Tibial artery (tissue), 4 donors: Measurements from ENCODE around the gene FAM200C.

Experiments used
- DNase-seq, 2 donors: peaks; one replicate each; pipeline ENCODE4 v3.0.0-alpha.2; 2019
- H3K27ac ChIP-seq, 2 donors: fragments of 200-600 bp; sonication (generic) in 1 of 2; 1 replicate in 1 of 2; 2 replicates in 1 of 2; pipeline ENCODE4 v1.5.1; 2018 to 2019; ENCODE audit warnings: mild to moderate bottlenecking in 1 of 2
- H3K27me3 ChIP-seq, 2 donors: fragments of 200-600 bp; sonication (generic) in 1 of 2; one replicate each; pipeline versions ENCODE4 v1.5.1 to v1.6.0; 2016 to 2019
- H3K36me3 ChIP-seq, 3 donors: fragments of 200-600 bp; sonication (generic) in 2 of 3; one replicate each; pipeline ENCODE4 v1.5.1; 2016 to 2019; ENCODE audit warnings: mild to moderate bottlenecking in 2 of 3
- H3K4me1 ChIP-seq, 4 donors: fragments of 200-600 bp; sonication (generic) in 2 of 4; 1 replicate in 3 of 4; 2 replicates in 1 of 4; pipeline ENCODE4 v1.5.1; 2016 to 2019
- H3K4me3 ChIP-seq, 2 donors: fragments of 200-600 bp; sonication (generic) in 1 of 2; 1 replicate in 1 of 2; 2 replicates in 1 of 2; pipeline ENCODE4 v1.5.1; 2018 to 2019; ENCODE audit warnings: mild to moderate bottlenecking in 2 of 2
- H3K9me3 ChIP-seq, 3 donors: fragments of 200-600 bp; sonication (generic) in 1 of 3; one replicate each; pipeline ENCODE4 v1.5.1; 2016 to 2019
- intact Hi-C: fragments of 100-400 bp; cut with DNase I; formaldehyde crosslinking; loops from one replicate; pipeline ENCODE4 v1.15.0; 2023; ENCODE audit warnings: low total_unique reads
- TF ChIP-seq, protein P1 (sequence below), 2 experiments: fragments of 200-600 bp in 1 of 2; fragments of 450-650 bp in 1 of 2; IDR thresholded peaks; one replicate each; pipeline ENCODE4 v1.5.1; 2017 to 2019; ENCODE audit warnings: antibody characterized with exemption in 2 of 2, mild to moderate bottlenecking in 1 of 2, moderate library complexity in 1 of 2

FAM200C gene

DNA sequence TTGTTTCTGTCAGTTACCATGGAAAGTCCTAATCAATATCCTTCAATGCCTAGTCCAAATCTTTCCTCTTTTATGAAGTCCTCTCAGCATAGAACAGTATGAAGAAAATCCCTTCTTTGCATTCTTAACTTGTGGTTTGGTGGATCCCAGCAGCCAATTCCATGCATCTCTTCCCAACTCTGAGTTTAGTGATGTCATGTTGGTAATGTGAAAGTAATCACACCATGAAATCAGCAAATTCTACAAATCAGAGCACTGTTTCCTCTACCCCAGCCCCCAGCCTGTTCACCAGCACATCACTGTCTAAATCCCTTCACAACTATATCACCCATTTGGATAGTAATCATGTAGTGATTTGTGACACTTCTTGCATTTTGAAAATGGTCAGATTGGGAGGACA is 24.7 kb downstream of the FAM200C start:
- TF ChIP-seq, protein P1, sequence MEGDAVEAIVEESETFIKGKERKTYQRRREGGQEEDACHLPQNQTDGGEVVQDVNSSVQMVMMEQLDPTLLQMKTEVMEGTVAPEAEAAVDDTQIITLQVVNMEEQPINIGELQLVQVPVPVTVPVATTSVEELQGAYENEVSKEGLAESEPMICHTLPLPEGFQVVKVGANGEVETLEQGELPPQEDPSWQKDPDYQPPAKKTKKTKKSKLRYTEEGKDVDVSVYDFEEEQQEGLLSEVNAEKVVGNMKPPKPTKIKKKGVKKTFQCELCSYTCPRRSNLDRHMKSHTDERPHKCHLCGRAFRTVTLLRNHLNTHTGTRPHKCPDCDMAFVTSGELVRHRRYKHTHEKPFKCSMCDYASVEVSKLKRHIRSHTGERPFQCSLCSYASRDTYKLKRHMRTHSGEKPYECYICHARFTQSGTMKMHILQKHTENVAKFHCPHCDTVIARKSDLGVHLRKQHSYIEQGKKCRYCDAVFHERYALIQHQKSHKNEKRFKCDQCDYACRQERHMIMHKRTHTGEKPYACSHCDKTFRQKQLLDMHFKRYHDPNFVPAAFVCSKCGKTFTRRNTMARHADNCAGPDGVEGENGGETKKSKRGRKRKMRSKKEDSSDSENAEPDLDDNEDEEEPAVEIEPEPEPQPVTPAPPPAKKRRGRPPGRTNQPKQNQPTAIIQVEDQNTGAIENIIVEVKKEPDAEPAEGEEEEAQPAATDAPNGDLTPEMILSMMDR (IDR thresholded peaks at IDR 0.05), result no peak
- H3K4me1 ChIP-seq, result no peaks in the 10 kb centered on the region
- no peaks in the 10 kb centered on the region for H3K9me3 ChIP-seq
- DNase-seq, result no peak
- no peaks in the 10 kb centered on the region for H3K27me3 ChIP-seq
- intact Hi-C loops, result no loop called here
- no peaks in the 10 kb centered on the region for H3K36me3 ChIP-seq
- no peak overlapping the region for H3K27ac ChIP-seq
- H3K4me3 ChIP-seq, result no peak overlapping the region

DNA sequence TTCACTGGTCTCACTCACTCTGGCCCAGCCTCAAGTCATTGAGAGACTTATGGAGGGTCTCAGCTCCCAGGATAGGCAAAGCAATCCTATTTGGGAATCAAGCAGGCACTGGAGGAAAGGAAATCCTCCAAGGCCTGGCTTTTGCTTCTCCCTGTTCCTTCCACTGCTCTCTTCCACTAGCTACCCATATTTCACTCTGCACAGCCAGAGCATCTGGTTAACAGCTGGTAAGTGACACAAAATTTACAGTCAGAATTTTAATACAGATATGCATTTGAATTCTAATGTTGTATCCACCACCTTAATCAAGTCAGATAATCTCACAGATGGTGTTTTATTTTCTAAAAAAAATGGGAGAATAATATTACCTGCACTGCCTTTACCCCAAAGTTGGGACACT is 28.6 kb downstream of the FAM200C start:
- intact Hi-C loops, result no loop called here
- H3K27me3 ChIP-seq, result no peaks in the 10 kb centered on the region
- peaks cover 0 to 10% (median 2%) of the 10 kb centered on the region in 4 donors for H3K4me1 ChIP-seq
- TF ChIP-seq, protein P1 (IDR thresholded peaks at IDR 0.05), result no peak
- H3K36me3 ChIP-seq, result no peaks in the 10 kb centered on the region
- H3K27ac ChIP-seq, result no peak overlapping the region
- H3K9me3 ChIP-seq, result no peaks in the 10 kb centered on the region
- no peak for DNase-seq
- no peak overlapping the region for H3K4me3 ChIP-seq

DNA sequence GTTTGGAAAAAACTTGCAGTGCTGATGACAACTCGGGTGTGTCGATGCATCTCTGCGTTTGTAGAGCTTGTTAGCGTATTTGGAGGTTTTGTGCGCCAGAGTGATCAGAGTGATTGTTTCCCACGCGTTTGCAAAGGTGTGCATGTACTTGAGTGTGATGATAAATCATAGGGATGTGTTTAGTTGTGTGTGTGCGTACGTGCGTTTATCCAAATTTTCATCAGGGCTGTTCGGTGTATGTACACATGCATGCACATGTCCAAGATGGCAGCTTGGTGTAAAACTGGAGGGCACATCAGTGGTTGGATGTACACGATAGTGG is 29.2 kb downstream of the FAM200C start:
- no peaks in the 10 kb centered on the region for H3K27me3 ChIP-seq
- peaks cover 0 to 10% (median 2%) of the 10 kb centered on the region in 4 donors for H3K4me1 ChIP-seq
- H3K9me3 ChIP-seq, result no peaks in the 10 kb centered on the region
- TF ChIP-seq, protein P1 (IDR thresholded peaks at IDR 0.05), result no peak
- no peaks in the 10 kb centered on the region for H3K36me3 ChIP-seq
- no peak for DNase-seq
- intact Hi-C loops, result no loop called here
- H3K27ac ChIP-seq, result peak overlapping the region; percentile 70 to 74
- peak overlapping the region; percentile 70 to 74 for H3K4me3 ChIP-seq

DNA sequence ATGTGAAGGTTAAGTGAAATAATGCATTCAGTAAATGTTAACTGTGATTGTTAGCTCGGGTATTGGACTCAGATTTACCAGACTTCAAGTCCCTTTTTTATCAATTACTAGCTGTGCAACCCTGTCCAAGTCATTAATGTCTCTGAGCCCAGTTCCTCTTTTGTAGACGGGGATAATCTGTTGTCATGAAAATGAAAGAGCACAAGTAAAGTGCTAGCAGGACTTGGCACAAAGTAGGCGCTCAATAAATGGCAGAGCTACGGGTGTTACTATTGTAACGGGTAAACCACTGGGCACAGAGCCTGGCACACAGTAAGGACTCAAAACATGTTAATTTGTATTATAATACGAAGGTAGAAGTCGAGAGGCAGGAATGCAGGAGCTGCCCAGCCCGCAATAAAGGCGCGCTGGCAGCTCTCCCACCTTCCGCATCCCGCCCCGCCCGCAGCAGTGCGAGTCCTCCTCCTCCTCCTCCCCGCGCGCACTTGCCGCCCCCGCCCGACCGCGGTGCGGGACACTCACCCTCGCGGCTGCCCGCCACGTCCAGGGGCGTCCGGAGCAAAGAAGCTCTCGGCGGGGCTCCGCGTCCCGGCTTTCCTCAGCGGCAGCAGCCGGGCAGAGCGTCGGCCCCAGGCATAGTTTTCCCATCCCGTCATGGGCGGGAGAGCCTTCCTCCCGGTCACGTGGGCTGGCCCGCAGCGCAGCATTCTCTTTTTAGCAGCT is 29.7 kb downstream of the FAM200C start, which contains the start of gene C1QTNF2:
Gene C1QTNF2, minus strand, starts transcription at position 637 of the 723 bp plus-strand sequence. CDS start 15,615 bp downstream, outside the sequence.
- TF ChIP-seq, protein P1 (IDR thresholded peaks at IDR 0.05), result no peak
- no peaks in the 10 kb centered on the region for H3K36me3 ChIP-seq
- peak within 1 kb of the TSS; percentile 70 to 74 for H3K4me3 ChIP-seq
- intact Hi-C loops, result no loop called here
- peak; percentile 50 to 76 for DNase-seq
- H3K27ac ChIP-seq, result peak within 1 kb of the TSS; percentile 70 to 74
- no peaks in the 10 kb centered on the region for H3K9me3 ChIP-seq
- no peaks in the 10 kb centered on the region for H3K27me3 ChIP-seq
- H3K4me1 ChIP-seq, result peaks cover 0 to 10% (median 2%) of the 10 kb centered on the region in 4 donors

DNA sequence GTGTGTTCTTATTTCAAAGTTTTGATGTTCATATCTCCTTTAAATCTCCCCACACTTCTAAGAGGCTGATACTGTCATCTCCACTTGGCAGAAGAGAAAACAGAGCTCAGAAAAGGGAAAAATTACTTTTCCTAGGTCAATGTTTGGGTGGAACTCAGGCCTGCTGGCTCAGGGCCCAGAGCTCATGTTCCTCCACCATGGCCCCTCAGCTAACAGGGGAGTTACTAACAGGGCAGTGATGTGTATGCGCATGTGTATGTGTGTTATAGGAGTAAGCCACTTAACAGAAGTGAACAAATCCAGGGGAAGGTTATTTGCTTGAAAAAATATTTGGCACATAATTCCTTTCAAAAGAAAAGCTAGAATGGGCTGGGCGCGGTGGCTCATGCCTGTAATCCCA is 32.0 kb downstream of the FAM200C start:
- intact Hi-C loops, result no loop called here
- Histone ChIP-seq H3K4me1 (peaks cover 0 to 21% (median 11%) of the 10 kb centered on the region in 4 donors), H3K4me3 (no peak overlapping the region), H3K27me3 (no peaks in the 10 kb centered on the region), H3K27ac (no peak overlapping the region), H3K9me3 (no peaks in the 10 kb centered on the region), H3K36me3 (no peaks in the 10 kb centered on the region)
- DNase-seq, result no peak
- TF ChIP-seq, protein P1 (IDR thresholded peaks at IDR 0.05), result no peak
